Measurements from ENCODE around the gene PDCD2L.
"Not testable (repeated sequence)": the region's sequence is repeated elsewhere in the genome, so short reads cannot be mapped to it uniquely, and the experiment has no call there.

PDCD2L gene

GRCh38 chr19:34418300-34418699 is 14.1 kb downstream of the PDCD2L start:
- DNase-seq = no peak

GRCh38 chr19:34426096-34426661 is 22.0 kb downstream of the PDCD2L start:
- DNase-seq = no peak

GRCh38 chr19:34428549-34429285 is 24.5 kb downstream of the PDCD2L start:
- DNase-seq = peak; percentile 17

GRCh38 chr19:34429553-34429952 is 25.4 kb downstream of the PDCD2L start:
- DNase-seq = no peak

- DNase-seq = peak; percentile 9
Measured at GRCh38 chr19:34430738-34431625, 26.8 kb downstream of the PDCD2L start.

GRCh38 chr19:34431681-34432402 is 27.6 kb downstream of the PDCD2L start:
- DNase-seq = no peak

GRCh38 chr19:34432797-34433196 is 28.6 kb downstream of the PDCD2L start:
- DNase-seq = no peak

GRCh38 chr19:34436716-34437115 is 32.5 kb downstream of the PDCD2L start:
- DNase-seq = no peak

- DNase-seq = no peak
Measured at GRCh38 chr19:34448191-34448590, 44.0 kb downstream of the PDCD2L start.

GRCh38 chr19:34452723-34453122 is 48.5 kb downstream of the PDCD2L start:
- DNase-seq = no peak

- DNase-seq = no peak
Measured at GRCh38 chr19:34454091-34454490, 49.9 kb downstream of the PDCD2L start.

GRCh38 chr19:34454685-34455084 is 50.5 kb downstream of the PDCD2L start:
- no peak for DNase-seq

GRCh38 chr19:34455783-34456480 is 51.7 kb downstream of the PDCD2L start:
- not testable (repeated sequence) for DNase-seq

GRCh38 chr19:34457446-34457845 is 53.2 kb downstream of the PDCD2L start:
- DNase-seq = no peak

- no peak for DNase-seq
Measured at GRCh38 chr19:34458677-34459076, 54.5 kb downstream of the PDCD2L start.

GRCh38 chr19:34459614-34460013 is 55.4 kb downstream of the PDCD2L start:
- no peak for DNase-seq

- no peak for DNase-seq
Measured at GRCh38 chr19:34461375-34462100, 57.3 kb downstream of the PDCD2L start.

GRCh38 chr19:34464785-34465184 is 60.6 kb downstream of the PDCD2L start:
- DNase-seq = not testable (repeated sequence)

GRCh38 chr19:34468409-34468808 is 64.2 kb downstream of the PDCD2L start:
- DNase-seq = no peak

- not testable (repeated sequence) for DNase-seq
Measured at GRCh38 chr19:34469026-34469425, 64.8 kb downstream of the PDCD2L start.

- DNase-seq = no peak
Measured at GRCh38 chr19:34471906-34472700, 67.9 kb downstream of the PDCD2L start.

All from activated T-cell treated with anti-CD3 and anti-CD28 coated beads for 4 hours (primary cell).